NCI-H510A treated with DMSO at 0.1 percent for 48 hours (cell line): ENCODE measurements around the gene DHRS2.

ENCODE experiments used
- DNase-seq: peaks from one replicate; lab custom pipeline; 2025; lab: John Stamatoyannopoulos, UW

Gene DHRS2

DNA sequence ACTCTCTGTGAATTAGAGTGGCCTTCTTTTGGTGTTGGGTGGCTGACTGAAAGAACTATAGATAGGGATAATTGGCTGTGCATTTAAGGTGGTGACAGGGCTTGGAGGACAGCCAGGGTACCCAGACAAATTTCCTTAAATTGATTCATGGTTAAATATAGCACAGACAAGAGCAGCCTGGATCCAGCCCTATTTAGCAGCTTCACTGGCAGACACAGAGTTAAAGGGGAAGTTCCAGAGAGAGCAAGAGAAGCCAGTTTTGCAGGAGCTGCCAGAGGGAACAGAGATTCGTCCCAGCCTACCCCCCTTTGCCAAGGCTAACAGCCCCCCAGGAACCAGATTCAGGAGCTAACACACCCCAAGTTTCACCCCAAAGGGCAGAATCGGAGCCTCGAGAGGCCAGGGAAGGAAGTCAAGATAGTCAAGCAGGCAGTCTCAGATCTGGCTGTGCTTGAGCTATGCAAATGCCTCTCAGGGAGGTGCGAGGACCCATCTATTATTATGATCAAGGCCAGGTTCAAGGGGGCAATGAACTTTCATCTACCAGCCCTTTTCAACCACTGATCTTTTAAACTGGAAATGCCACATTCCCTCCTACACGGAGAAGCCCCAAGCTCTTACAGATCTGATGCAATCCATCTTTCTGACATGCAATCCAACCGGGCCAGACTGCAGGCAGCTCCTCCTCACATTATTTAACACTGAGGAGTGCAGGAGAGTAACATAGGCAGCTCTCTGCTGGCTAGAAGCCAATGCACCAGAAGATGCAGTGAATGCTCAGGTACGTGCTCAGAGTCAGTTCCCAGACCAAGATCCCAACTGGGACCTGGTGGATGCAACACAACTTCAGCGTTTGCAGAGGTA is 58.2 kb downstream of the DHRS2 start:
- no peak for DNase-seq
